ENCODE results near the gene ADAMTS18.

DNA sequence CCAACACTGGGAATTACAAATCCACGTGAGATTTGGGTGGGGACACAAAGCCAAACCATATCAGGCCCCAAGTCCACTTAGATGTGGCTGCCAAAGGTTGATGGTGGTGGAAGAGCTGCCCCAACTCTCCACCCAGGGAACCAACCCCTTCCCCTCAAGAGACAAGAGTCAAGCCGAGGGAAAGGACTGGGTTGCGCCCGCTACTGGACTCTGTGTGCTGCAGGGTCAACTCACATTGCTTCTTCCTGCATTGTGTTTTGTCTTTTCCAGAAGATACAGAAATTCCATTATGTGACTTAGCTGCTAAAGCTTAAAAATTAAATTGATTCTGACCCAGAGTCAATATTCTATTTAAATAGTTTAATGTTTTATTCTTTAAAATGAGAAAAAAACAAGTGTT is 58.5 kb downstream of the ADAMTS18 start:
- TF ChIP-seq FOXM1 (IDR thresholded peaks at IDR 0.05; ENCODE audit: low read depth) (no peak), POLR2AphosphoS5 (IDR thresholded peaks at IDR 0.05; ENCODE audit: low read depth, low read length) (no peak), RCOR1 (IDR thresholded peaks at IDR 0.05; ENCODE audit: low read length) (no peak), TCF12 (IDR thresholded peaks at IDR 0.05) (no peak), EP300 (IDR thresholded peaks at IDR 0.05; ENCODE audit: borderline replicate concordance in 1 of 2, low read depth in 1 of 2, low read length in 1 of 2) (no peak), ELF1 (IDR thresholded peaks at IDR 0.05) (no peak), EZH2phosphoT487 (IDR thresholded peaks at IDR 0.05; ENCODE audit: borderline replicate concordance, low read depth) (no peak), SMC3 (IDR thresholded peaks at IDR 0.05; ENCODE audit: low read depth, low read length) (no peak), RAD21 (IDR thresholded peaks at IDR 0.05; ENCODE audit: low read length) (no peak), GABPA (IDR thresholded peaks at IDR 0.05; ENCODE audit: low read depth) (no peak)
- TF ChIP-seq, protein P1, sequence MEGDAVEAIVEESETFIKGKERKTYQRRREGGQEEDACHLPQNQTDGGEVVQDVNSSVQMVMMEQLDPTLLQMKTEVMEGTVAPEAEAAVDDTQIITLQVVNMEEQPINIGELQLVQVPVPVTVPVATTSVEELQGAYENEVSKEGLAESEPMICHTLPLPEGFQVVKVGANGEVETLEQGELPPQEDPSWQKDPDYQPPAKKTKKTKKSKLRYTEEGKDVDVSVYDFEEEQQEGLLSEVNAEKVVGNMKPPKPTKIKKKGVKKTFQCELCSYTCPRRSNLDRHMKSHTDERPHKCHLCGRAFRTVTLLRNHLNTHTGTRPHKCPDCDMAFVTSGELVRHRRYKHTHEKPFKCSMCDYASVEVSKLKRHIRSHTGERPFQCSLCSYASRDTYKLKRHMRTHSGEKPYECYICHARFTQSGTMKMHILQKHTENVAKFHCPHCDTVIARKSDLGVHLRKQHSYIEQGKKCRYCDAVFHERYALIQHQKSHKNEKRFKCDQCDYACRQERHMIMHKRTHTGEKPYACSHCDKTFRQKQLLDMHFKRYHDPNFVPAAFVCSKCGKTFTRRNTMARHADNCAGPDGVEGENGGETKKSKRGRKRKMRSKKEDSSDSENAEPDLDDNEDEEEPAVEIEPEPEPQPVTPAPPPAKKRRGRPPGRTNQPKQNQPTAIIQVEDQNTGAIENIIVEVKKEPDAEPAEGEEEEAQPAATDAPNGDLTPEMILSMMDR (IDR thresholded peaks at IDR 0.05): peak; percentile 31; the same call in 1 of the 2 replicates
- TF ChIP-seq, protein P2, sequence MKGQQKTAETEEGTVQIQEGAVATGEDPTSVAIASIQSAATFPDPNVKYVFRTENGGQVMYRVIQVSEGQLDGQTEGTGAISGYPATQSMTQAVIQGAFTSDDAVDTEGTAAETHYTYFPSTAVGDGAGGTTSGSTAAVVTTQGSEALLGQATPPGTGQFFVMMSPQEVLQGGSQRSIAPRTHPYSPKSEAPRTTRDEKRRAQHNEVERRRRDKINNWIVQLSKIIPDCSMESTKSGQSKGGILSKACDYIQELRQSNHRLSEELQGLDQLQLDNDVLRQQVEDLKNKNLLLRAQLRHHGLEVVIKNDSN (IDR thresholded peaks at IDR 0.05; ENCODE audit: borderline replicate concordance, low read depth): no peak
- TF ChIP-seq, protein P3, sequence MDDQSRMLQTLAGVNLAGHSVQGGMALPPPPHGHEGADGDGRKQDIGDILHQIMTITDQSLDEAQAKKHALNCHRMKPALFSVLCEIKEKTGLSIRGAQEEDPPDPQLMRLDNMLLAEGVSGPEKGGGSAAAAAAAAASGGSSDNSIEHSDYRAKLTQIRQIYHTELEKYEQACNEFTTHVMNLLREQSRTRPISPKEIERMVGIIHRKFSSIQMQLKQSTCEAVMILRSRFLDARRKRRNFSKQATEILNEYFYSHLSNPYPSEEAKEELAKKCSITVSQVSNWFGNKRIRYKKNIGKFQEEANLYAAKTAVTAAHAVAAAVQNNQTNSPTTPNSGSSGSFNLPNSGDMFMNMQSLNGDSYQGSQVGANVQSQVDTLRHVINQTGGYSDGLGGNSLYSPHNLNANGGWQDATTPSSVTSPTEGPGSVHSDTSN (IDR thresholded peaks at IDR 0.05): no peak
